HG02623 (cell line): Measurements from ENCODE around the gene PEAK3.

Source experiments
- ATAC-seq: cut with Tn5 transposase; IDR thresholded peaks from one replicate; pipeline ENCODE4 v1.9.1; 2021; ENCODE audit warnings: moderate library complexity; ENCODE audit not compliant: unreplicated experiment

The PEAK3 gene

DNA sequence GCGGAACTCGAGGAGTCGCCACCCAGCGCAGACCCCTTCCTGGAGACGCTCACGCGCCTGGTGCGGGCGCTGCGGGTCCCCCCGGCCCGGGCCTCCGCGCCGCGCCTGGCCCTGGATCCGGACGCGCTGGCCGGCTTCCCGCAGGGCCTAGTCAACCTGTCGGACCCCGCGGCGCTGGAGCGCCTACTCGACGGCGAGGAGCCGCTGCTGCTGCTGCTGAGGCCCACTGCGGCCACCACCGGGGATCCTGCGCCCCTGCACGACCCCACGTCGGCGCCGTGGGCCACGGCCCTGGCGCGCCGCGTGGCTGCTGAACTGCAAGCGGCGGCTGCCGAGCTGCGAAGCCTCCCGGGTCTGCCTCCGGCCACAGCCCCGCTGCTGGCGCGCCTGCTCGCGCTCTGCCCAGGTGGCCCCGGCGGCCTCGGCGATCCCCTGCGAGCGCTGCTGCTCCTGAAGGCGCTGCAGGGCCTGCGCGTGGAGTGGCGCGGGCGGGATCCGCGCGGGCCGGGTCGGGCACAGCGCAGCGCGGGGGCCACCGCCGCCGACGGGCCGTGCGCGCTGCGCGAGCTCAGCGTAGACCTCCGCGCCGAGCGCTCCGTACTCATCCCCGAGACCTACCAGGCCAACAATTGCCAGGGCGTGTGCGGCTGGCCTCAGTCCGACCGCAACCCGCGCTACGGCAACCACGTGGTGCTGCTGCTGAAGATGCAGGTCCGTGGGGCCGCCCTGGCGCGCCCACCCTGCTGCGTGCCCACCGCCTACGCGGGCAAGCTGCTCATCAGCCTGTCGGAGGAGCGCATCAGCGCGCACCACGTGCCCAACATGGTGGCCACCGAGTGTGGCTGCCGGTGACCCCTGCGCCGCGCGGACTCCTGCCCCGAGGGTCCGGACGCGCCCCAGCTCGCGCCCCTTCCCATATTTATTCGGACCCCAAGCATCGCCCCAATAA, 30.6 kb downstream of the PEAK3 start:
- ATAC-seq = no peak

DNA sequence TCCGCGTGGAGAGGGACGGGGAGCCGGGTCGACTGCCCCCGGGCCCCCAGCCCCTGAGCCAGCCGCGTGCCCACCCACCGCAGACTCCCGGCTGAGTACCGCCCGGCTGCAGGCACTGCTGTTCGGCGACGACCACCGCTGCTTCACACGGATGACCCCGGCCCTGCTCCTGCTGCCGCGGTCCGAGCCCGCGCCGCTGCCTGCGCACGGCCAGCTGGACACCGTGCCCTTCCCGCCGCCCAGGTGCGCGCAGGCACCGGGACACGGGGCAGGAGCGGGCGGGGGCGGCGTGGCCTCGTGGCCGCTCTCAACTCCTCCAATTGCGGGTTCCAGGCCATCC, 31.2 kb downstream of the PEAK3 start:
- no peak for ATAC-seq

DNA sequence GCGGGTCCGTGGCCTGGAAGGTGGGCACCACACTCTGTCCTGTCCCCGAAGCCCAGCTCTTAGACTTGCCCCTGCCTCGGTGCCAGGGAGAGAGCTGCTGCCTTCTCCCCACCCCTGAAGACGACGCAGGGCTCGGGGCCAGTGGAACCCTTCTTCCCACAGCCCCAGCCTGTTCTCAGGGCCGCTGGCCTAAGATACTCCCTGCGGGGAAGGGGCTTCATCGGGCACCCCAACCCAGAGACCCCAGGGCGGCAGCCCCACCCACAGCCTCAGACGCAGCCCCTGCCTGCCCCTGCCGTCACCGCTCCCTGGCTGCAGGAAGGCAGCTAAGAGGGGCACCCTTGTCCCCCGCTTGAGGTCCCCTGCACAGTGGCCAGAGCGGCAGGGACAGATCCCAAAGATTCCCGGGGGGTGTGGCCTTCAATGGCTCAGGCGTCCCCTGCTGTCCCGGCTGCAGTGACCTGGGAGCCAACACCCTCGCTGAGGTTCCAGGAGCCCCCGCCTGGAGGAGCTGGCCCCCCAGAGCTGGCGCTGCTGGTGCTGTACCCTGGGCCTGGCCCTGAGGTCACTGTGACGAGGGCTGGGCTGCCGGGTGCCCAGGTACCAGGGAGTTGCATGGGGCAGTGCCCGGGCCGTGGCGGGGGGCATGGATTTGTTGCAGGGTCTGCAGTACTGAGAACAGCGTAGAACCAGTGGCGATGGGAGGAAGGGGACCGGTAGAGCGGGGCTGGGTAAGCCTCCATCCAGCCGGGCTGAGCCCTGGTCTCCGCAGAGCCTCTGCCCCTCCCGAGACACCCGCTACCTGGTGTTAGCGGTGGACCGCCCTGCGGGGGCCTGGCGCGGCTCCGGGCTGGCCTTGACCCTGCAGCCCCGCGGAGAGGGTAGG, 31.9 kb downstream of the PEAK3 start:
- ATAC-seq = no peak

DNA sequence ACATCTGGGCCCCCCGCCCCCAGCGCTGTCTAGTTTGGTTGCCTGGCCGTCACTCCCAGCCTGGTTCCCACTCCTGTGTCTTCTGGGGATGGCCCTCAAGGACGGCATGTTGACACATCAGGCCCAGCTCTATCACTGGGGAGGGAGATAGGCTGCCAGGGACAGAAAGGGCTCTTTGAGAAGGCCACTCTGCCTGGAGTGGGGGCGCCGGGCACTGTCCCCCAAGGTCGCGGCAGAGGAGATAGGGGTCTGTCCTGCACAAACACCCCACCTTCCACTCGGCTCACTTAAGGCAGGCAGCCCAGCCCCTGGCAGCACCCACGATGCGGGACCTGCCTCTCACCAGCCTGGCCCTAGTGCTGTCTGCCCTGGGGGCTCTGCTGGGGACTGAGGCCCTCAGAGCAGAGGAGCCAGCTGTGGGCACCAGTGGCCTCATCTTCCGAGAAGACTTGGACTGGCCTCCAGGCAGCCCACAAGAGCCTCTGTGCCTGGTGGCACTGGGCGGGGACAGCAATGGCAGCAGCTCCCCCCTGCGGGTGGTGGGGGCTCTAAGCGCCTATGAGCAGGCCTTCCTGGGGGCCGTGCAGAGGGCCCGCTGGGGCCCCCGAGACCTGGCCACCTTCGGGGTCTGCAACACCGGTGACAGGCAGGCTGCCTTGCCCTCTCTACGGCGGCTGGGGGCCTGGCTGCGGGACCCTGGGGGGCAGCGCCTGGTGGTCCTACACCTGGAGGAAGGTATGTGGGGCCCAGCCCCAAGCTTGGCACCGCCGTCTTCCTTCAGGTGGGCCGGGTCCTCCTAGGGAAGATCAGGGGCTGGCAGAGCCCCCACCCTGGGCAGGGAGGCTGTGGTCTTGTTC, 32.7 kb downstream of the PEAK3 start, which contains the start of gene AMH:
Gene AMH, plus strand, starts transcription at position 314 of the 857 bp plus-strand sequence. Its CDS starts 10 bp downstream, at position 324.
- no peak for ATAC-seq

DNA sequence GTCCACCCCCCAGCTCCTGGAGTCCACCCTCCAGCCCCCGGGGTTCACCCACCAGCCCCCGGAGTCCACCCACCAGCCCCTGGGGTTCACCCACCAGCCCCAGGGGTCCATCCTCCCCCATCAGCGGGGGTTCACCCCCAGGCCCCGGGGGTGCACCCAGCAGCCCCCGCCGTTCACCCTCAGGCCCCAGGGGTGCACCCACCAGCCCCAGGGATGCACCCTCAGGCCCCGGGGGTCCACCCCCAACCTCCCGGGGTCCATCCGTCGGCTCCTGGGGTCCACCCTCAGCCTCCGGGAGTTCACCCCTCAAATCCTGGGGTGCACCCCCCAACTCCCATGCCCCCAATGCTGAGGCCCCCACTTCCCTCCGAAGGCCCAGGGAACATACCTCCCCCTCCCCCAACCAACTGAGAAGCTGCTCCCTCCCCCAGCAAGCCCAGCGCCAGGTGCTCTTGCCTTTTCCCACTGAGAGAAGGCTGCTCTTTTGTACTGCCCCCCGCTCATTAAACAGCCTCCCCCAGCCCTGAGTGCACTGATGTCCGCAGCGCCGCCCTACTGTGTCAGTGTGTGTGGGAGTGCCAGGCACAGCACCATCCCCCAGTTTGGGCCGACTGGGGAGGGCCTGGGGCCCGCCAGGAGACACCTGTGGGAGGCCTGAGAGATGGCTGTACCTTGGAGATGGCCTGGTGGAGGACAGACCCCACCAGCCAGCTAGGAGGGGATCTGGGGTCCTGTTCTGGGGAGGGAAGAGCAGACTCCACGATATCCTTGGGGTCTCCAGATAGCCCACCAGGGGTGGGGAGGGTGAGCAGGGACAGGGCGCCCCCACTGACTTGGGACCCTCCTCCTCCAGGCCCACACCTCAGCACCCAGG, 33.6 kb downstream of the PEAK3 start:
- ATAC-seq = no peak

DNA sequence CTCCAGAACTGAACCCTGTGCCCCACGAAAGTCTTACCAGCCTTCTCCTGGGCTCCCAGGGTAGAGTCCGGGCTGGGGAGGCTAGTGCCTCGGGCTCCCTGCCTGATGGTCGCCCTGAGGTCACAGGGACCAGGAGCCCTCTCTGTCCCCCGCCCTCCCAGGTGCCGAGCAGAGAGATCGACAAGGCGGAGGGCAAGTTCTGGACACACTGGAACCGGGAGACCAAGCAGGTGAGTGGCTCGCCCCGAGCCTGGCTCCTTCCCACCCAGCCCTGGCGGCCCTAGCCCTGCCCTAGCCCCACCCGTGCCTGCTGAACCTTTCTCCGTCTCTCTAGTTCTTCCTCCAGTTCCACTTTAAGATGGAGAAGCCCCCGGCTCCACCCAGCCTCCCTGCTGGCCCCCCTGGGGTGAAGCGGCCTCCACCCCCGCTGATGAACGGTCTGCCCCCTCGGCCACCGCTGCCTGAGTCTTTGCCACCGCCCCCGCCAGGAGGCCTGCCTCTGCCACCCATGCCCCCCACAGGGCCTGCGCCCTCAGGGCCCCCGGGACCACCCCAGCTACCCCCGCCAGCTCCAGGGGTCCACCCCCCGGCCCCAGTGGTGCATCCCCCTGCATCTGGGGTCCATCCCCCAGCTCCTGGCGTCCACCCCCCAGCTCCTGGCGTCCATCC, 34.4 kb downstream of the PEAK3 start:
- no peak for ATAC-seq

DNA sequence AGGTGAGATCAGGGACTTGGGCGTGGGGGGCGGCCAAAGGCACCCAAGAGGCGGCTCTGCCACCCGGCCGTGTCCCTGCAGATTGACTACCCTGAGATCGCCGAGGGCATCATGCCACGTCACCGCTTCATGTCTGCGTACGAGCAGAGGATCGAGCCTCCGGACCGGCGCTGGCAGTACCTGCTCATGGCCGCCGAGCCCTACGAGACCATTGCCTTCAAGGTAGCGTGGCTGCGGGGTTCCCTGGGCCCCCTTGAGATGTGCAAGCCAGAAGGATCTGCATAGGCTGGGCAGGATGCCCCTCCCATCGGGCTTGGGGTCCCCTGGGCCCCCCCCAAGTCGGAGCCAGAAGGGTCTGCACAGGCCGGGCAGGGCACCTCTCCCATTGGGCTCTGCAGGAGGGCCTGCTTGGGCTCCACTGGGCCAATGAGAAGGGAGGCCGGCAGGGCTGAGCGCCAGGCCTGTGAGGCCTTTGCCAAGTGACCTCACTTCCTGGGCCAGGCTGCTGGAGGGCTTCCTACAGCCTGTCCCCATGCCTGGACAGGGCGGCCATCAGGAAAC, 35.1 kb downstream of the PEAK3 start:
- ATAC-seq = no peak

DNA sequence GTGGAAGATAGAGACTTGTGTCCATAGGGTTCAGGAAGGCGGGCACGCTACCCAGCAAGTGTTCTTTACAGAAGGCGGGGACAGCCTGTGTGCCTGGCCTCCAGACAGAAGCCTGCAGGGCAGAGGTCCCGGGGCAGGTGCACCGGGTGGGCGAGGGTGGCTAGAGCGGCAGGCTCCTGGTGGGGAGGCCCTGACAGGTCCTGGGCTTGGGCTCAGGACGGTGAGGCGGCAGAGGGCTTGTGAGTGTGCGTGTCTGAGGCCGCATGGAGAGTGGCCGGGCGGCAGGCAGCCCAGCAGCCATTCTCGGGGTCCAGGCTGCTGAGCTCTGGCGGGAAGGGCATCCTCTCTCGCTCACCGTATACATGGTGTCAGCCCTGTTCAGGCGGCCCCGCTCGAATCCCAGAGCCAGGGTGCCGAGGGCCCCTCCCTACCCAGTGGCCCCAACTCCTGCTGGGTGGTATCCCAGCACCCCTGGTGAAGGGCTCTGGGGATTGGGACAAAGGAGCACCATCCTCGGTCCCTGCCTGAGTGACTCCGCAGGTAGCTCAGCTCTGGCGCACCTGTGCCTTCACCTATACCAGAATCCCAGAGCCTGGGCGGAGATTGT, 35.9 kb downstream of the PEAK3 start:
- ATAC-seq = no peak

DNA sequence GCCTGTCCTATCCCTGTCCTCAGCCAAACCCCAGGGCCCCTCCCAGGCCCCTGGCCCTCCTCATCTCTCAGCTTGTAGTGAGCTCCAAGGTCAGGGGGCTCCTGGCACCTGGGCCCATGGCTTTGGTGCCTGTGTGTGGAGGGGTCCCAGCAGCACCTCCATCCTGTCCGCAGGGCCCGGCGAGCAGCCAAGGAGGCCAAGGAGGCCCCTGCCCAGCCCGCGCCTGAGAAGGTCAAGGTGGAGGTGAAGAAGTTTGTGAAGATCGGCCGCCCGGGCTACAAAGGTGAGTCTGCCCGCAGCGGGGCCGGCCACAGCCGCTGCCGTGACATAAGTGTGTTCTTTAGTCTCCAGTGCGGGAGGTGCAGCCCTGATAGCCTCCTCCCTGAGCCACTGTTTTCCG, 36.7 kb downstream of the PEAK3 start:
- ATAC-seq = no peak

DNA sequence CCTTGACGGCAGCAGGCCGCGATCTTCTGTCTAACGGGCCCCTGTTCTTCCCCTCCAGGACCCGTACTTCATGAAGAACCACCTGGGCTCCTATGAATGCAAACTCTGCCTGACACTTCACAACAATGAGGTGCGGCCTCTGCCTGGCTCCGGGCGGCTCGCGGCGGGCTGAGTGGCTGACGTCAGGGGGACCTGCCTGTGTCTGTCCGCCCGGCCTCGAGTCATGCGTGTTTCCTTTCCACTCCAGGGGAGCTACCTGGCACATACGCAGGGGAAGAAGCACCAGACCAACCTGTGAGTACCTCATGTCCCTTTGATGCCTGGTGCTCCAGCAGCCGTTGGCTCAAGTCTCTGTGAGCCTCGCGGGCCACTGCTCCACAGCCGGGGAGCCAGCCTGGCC, 37.5 kb downstream of the PEAK3 start:
- ATAC-seq = no peak

DNA sequence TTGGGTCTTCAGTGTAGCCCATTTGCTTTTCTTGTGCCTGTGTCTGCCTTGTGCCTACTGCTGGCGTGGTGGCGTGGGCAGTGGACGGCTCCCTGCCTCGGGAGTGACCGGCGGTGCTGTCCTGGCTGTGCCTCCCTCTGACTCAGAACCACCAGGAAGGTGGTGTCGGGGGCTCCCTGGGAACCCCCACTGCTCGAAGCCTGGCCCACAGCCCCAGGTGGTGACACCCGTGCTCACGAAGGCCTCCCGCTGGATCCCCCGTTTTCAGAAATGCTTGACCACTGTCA, 37.9 kb downstream of the PEAK3 start:
- ATAC-seq = no peak

DNA sequence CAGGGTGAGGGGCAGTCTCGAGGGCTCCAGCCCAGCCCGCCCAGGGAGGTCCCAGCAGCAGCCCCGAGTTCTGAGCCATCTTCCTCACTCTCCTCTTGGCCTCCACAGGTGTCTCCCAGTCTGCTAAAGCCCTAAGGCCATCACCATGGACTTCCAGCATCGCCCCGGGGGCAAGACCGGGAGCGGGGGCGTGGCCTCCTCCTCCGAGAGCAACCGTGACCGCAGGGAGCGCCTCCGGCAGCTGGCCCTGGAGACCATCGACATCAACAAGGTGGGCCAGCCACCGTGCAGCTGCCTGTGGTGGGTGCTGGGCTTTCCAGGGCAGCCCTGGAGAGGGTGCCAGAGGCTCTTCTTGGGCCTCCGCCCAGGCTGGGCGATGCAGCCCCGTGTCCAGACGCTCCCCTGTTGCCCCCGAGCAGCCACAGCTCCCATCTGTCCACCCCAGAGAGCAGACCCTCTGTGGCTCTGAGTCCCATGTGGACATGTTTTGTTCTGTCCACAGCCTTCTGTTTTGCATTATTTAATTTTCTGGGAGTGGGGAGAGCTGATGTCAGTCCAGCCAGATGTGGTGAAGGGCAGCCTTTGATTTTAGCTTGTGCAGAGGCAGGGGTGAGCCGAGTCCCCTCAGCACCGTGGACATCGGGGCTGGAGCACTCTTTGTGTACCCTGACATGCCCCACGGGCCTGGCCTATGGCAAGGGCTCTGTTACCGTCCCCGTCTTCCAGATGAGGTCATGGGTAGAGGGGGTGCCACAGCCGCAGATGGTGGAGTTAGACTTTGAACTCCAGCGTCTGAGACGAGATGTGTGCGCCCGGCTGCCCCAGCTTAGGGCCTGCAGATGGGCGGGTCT, 38.5 kb downstream of the PEAK3 start:
- no peak for ATAC-seq

DNA sequence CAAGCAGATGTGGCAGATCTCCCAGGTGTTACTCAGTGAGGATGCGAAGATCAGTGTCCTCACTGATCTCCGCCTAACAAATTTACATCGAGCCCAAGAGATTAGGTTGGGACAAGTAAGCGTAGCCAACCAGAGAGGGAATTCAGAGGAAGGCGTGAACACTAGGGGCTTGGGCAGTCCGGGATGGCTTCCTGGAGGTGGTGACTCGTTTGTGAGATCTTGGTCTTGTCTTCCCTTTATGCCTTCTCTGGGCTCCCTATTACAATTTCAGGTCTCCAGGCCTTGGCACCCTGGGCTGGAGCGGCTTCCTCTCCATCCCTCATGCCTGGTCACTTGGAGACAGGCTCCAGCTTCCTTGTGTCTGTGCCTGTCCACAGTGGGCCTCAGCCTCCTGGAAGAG, 39.2 kb downstream of the PEAK3 start:
- no peak for ATAC-seq

DNA sequence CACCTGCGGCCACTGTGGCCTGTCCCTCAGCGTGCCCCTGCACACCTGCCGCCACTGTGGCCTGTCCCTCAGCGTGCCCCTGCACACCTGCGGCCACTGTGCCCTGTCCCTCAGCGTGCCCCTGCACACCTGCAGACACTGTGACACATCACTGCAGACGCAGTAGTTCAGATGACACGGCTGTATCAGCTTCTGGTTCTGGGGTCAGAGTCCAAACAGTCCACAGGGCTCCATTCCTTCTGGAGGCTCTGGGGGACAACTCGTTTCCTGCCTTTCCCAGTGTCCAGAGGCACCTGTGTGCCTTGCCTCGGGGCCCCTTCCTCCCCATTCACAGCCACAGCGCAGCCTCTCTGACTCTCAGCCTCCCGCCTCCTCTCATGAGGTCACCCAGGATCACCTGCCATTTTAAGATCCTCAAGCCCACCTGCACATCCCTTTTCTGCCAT, 39.9 kb downstream of the PEAK3 start:
- no peak for ATAC-seq

DNA sequence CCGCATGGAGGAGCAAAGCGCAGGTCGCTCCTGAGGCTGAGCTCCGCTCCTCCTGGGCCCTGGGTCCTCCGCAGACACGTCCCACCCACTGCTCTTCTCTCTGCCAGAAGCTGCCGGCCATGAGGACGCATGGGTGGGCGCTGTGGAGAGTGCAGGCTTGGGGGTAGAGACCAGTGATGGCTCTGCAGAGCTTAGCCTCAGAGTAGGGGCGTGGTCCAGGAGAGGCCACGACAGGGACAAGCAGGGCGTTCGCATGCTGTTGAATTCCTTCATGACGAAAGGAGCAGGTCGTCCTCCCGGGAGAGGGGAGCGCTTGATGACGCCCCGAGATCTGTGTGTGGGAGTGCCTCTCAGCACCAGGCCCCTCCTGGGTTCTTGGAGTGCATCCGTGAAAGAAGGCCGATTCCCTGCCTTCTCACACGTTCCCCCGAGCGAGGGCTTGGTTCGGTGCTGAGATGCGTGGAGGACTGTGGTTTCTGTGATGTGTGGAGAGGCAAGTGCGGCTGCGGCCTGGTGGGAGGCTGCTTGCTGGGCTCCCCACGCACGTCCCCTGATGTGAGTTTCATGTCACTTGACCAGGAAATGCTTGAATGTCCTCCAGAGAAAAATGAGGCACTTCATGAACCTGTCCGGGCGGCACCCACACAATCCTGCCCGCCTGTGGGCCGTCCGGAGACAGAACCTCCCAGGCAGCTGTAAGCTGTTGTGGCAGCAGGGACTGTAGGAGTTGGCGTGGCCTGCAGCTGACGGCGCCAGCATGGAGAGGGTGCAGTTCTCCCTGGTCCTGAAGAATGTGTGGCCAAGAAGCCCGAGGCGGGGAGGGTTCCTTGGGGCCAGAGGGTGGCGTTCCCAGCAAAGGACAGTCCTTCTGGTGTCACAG, 40.9 kb downstream of the PEAK3 start:
- no peak for ATAC-seq

DNA sequence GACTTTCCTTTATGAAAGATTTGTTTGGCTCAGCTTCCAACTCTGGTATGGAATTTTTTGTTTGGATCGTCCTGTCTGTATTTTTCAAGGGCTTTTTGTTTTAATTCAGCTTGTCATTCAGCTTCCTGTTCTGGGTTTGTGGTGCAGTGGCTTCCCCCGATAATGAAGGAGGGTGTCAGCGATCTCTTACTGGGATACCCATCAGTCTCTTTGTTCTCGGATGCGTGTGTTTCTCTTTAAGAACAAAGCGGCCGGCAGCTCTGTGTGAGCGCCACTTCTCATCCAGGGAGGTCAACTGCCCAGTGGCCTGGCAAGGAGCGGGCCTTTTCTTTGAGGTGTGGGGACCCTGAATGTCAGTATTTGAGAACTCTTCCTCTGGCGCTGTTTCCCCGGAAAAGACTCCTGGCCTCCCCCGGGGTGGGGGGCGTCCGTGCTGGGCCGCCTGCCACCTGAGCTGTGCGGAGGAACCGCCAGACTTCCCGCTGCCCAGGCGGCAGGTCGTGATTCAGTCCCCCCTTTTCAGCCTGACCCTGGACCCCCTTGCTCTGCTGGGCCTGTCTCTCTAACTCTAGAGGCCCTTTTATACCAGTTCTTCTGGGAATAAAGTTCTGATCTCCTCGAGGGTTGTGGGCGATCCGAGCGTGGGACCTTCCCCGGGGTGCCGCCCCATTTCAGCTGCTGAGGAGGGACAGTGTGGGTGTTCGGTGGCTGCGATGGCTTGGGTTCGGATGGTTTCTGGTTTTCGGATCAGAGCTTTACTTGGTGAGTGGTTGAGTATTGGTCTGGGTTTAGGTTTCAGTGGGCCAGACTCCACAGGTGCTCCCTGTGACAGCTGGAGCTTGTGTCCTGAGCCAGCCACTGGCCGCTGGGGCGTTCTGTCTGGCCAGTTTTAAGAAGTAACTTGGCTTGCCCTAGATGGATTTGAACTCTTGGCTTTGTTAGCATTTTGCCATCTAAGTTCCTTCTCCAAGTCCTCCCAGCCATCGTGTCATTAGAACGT, 41.9 kb downstream of the PEAK3 start:
- ATAC-seq = no peak
